SK-N-SH treated with all-trans-retinoic acid at 6 μM for 48 hours (cell line): ENCODE results near the gene DPP9.

Source experiments
- ARNTL ChIP-seq: fragments of 450-650 bp; formaldehyde crosslinking; IDR thresholded peaks from 2 replicates; pipeline ENCODE4 v1.5.0; 2020; ENCODE audit warnings: low read depth, mild to moderate bottlenecking, moderate library complexity, borderline replicate concordance
- BACH2 ChIP-seq: fragments of 250-450 bp; sonication (Bioruptor Pico); IDR thresholded peaks from 2 replicates; pipeline ENCODE4 v1.9.0; 2021; ENCODE audit warnings: mild to moderate bottlenecking, borderline replicate concordance
- ISL1 ChIP-seq: fragments of 250-450 bp; sonication (Bioruptor Pico); IDR thresholded peaks from 2 replicates; pipeline ENCODE4 v2.1.2; 2022; ENCODE audit warnings: mild to moderate bottlenecking, moderate library complexity
- PPARA ChIP-seq: fragments of 250-450 bp; sonication (Bioruptor Pico); IDR thresholded peaks from 2 replicates; pipeline ENCODE4 v1.5.0; 2020; ENCODE audit warnings: mild to moderate bottlenecking, borderline replicate concordance
- RARB ChIP-seq: fragments of 250-450 bp; sonication (Bioruptor Pico); IDR thresholded peaks from 2 replicates; pipeline ENCODE4 v1.8.0; 2021; ENCODE audit warnings: mild to moderate bottlenecking, moderate library complexity
- TOX ChIP-seq: fragments of 250-450 bp; sonication (Bioruptor Pico); IDR thresholded peaks from 2 replicates; pipeline ENCODE4 v1.8.0; 2021; ENCODE audit warnings: mild to moderate bottlenecking, moderate library complexity, borderline replicate concordance
- TSHZ2 ChIP-seq: fragments of 250-450 bp; sonication (Bioruptor Pico); IDR thresholded peaks from 2 replicates; pipeline ENCODE4 v1.5.0; 2020; ENCODE audit warnings: mild to moderate bottlenecking, moderate library complexity
- ZC3H10 ChIP-seq: fragments of 250-450 bp; sonication (Bioruptor Pico); IDR thresholded peaks from 2 replicates; pipeline ENCODE4 v1.5.1; 2021; ENCODE audit warnings: mild to moderate bottlenecking, moderate library complexity
- ZFP3 ChIP-seq: fragments of 250-450 bp; sonication (Bioruptor Pico); IDR thresholded peaks from 2 replicates; pipeline ENCODE4 v1.5.0; 2020; ENCODE audit warnings: mild to moderate bottlenecking, moderate library complexity
- ZFP30 ChIP-seq: fragments of 450-650 bp; formaldehyde crosslinking; IDR thresholded peaks from 2 replicates; pipeline ENCODE4 v1.5.0; 2022; ENCODE audit warnings: mild to moderate bottlenecking, moderate library complexity
- ZNF565 ChIP-seq: fragments of 450-650 bp; formaldehyde crosslinking; conservative IDR thresholded peaks from 2 replicates; pipeline ENCODE4 v1.5.0; 2020; ENCODE audit warnings: low read depth, mild to moderate bottlenecking, moderate library complexity
- ZNF8 ChIP-seq: fragments of 450-650 bp; formaldehyde crosslinking; IDR thresholded peaks from 2 replicates; pipeline ENCODE4 v1.5.0; 2020; ENCODE audit warnings: mild to moderate bottlenecking, moderate library complexity
- TF ChIP-seq, protein P1 (sequence below): fragments of 250-450 bp; sonication (Bioruptor Pico); IDR thresholded peaks from 2 replicates; pipeline ENCODE4 v1.8.0; 2020; ENCODE audit warnings: mild to moderate bottlenecking, moderate library complexity, borderline replicate concordance
- TF ChIP-seq, protein P2 (sequence below): fragments of 250-450 bp; sonication (Bioruptor Pico); IDR thresholded peaks from 2 replicates; pipeline ENCODE4 v1.5.1; 2020; ENCODE audit warnings: low read depth, mild to moderate bottlenecking, moderate library complexity

- TF ChIP-seq, protein P1, sequence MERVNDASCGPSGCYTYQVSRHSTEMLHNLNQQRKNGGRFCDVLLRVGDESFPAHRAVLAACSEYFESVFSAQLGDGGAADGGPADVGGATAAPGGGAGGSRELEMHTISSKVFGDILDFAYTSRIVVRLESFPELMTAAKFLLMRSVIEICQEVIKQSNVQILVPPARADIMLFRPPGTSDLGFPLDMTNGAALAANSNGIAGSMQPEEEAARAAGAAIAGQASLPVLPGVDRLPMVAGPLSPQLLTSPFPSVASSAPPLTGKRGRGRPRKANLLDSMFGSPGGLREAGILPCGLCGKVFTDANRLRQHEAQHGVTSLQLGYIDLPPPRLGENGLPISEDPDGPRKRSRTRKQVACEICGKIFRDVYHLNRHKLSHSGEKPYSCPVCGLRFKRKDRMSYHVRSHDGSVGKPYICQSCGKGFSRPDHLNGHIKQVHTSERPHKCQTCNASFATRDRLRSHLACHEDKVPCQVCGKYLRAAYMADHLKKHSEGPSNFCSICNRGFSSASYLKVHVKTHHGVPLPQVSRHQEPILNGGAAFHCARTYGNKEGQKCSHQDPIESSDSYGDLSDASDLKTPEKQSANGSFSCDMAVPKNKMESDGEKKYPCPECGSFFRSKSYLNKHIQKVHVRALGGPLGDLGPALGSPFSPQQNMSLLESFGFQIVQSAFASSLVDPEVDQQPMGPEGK = no peak
- TF ChIP-seq PPARA (CRISPR knock-in tag) (no peak), ZFP3 (CRISPR knock-in tag) (no peak), RARB (CRISPR knock-in tag) (no peak), ARNTL (CRISPR knock-in tag) (no peak), ZC3H10 (no peak), ZFP30 (CRISPR knock-in tag) (no peak), ZNF565 (no peak), ZNF8 (no peak), BACH2 (CRISPR knock-in tag) (no peak), ISL1 (CRISPR knock-in tag) (no peak), TOX (CRISPR knock-in tag) (no peak), TSHZ2 (CRISPR knock-in tag) (no peak)
- TF ChIP-seq, protein P2, sequence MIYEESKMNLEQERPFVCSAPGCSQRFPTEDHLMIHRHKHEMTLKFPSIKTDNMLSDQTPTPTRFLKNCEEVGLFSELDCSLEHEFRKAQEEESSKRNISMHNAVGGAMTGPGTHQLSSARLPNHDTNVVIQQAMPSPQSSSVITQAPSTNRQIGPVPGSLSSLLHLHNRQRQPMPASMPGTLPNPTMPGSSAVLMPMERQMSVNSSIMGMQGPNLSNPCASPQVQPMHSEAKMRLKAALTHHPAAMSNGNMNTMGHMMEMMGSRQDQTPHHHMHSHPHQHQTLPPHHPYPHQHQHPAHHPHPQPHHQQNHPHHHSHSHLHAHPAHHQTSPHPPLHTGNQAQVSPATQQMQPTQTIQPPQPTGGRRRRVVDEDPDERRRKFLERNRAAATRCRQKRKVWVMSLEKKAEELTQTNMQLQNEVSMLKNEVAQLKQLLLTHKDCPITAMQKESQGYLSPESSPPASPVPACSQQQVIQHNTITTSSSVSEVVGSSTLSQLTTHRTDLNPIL (CRISPR knock-in tag) = no peak
Measured at GRCh38 chr19:4638317-4638716, 85.3 kb downstream of the DPP9 start.
